Nephron progenitor cell (in vitro differentiated cells): ENCODE measurements around the gene PNO1.

Source experiments
- DNase-seq: peaks from one replicate; pipeline ENCODE4 v3.0.0; 2021
- H3K27ac Mint-ChIP-seq: 2 replicates; pipeline ENCODE4 v1.8.0; 2021; ENCODE audit warnings: mild to moderate bottlenecking, moderate library complexity, mixed read lengths
- H3K27me3 Mint-ChIP-seq: 2 replicates; pipeline ENCODE4 v1.8.0; 2021; ENCODE audit warnings: mild to moderate bottlenecking, low read depth, mixed read lengths; ENCODE audit not compliant: poor library complexity
- H3K36me3 Mint-ChIP-seq: 2 replicates; pipeline ENCODE4 v1.8.0; 2021; ENCODE audit warnings: low read depth, mixed read lengths
- H3K4me1 Mint-ChIP-seq: 2 replicates; pipeline ENCODE4 v1.8.0; 2021; ENCODE audit warnings: mixed read lengths
- H3K4me3 Mint-ChIP-seq: 2 replicates; pipeline ENCODE4 v1.8.0; 2021; ENCODE audit warnings: mild to moderate bottlenecking, moderate library complexity, mixed read lengths
- H3K9me3 Mint-ChIP-seq: 2 replicates; pipeline ENCODE4 v1.8.0; 2021; ENCODE audit warnings: mild to moderate bottlenecking, moderate library complexity, mixed read lengths
- TF ChIP-seq, protein P1 (sequence below): fragments of 200-600 bp; sonication (generic); IDR thresholded peaks from 2 replicates; pipeline ENCODE4 v1.5.0; 2021; ENCODE audit warnings: antibody characterized with exemption

The PNO1 gene

GRCh38 chr2:68163641-68164040 lies 6.0 kb downstream of the PNO1 start:
- DNase-seq, result no peak
- Mint-ChIP-seq H3K27me3 (no peaks in the 10 kb centered on the region), H3K36me3 (peaks cover 74% of the 10 kb centered on the region), H3K9me3 (no peaks in the 10 kb centered on the region), H3K4me3 (no peak overlapping the region), H3K4me1 (peaks cover 17% of the 10 kb centered on the region), H3K27ac (no peak overlapping the region)
- TF ChIP-seq, protein P1, sequence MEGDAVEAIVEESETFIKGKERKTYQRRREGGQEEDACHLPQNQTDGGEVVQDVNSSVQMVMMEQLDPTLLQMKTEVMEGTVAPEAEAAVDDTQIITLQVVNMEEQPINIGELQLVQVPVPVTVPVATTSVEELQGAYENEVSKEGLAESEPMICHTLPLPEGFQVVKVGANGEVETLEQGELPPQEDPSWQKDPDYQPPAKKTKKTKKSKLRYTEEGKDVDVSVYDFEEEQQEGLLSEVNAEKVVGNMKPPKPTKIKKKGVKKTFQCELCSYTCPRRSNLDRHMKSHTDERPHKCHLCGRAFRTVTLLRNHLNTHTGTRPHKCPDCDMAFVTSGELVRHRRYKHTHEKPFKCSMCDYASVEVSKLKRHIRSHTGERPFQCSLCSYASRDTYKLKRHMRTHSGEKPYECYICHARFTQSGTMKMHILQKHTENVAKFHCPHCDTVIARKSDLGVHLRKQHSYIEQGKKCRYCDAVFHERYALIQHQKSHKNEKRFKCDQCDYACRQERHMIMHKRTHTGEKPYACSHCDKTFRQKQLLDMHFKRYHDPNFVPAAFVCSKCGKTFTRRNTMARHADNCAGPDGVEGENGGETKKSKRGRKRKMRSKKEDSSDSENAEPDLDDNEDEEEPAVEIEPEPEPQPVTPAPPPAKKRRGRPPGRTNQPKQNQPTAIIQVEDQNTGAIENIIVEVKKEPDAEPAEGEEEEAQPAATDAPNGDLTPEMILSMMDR, result no peak

DNA sequence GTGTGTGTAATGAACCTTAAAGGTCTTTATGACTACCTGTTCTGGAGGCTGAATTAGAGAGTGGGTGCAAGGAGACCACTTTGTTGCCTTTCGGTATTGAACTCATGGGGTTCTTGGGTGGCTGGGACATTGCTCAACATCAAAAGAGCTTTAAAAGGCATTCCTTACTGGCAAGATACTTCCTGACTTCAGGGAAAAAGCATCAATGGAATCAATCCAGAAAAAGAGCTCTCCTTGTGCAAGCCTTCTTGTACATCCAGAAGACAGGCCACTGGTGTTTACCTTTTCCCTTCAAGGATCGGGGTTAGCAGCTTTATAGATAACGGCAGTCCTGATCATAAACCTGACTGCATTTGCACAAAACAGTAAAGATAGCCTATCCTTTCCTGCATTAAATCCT lies 9.5 kb downstream of the PNO1 start:
- Mint-ChIP-seq H3K4me1 (no peaks in the 10 kb centered on the region), H3K27me3 (no peaks in the 10 kb centered on the region), H3K36me3 (peaks cover 50% of the 10 kb centered on the region), H3K4me3 (no peak overlapping the region), H3K9me3 (no peaks in the 10 kb centered on the region), H3K27ac (no peak overlapping the region)
- TF ChIP-seq, protein P1, result no peak
- no peak for DNase-seq

DNA sequence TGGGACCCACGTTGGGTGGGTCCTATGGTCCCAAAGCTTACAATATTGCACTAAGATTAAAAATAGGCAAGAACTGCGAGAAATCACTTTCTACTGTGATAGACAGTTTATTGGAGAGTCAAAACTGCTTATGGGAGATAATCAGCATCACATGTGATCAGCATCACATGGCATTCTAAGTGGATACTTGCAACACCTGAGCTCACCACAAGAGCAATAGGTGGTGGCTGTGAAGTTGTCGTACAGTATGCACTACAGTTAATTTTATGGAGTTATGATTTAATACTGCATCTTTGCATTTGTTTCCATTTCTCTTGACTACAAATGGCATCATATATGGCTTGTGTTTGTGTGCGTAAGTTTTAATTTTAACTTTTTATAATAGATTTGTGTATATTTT lies 11.6 kb downstream of the PNO1 start:
- no peaks in the 10 kb centered on the region for H3K4me1 Mint-ChIP-seq
- H3K27me3 Mint-ChIP-seq, result no peaks in the 10 kb centered on the region
- no peak overlapping the region for H3K27ac Mint-ChIP-seq
- H3K4me3 Mint-ChIP-seq, result no peak overlapping the region
- no peaks in the 10 kb centered on the region for H3K9me3 Mint-ChIP-seq
- no peak for DNase-seq
- TF ChIP-seq, protein P1, result no peak
- peaks cover 39% of the 10 kb centered on the region for H3K36me3 Mint-ChIP-seq

GRCh38 chr2:68171146-68171545 lies 13.5 kb downstream of the PNO1 start:
- Mint-ChIP-seq H3K9me3 (no peaks in the 10 kb centered on the region), H3K4me1 (no peaks in the 10 kb centered on the region), H3K27ac (no peak overlapping the region), H3K27me3 (no peaks in the 10 kb centered on the region), H3K4me3 (no peak overlapping the region), H3K36me3 (peaks cover 31% of the 10 kb centered on the region)
- TF ChIP-seq, protein P1, result no peak
- DNase-seq, result no peak

- H3K27me3 Mint-ChIP-seq, result no peaks in the 10 kb centered on the region
- H3K27ac Mint-ChIP-seq, result no peak overlapping the region
- H3K4me3 Mint-ChIP-seq, result no peak overlapping the region
- peaks cover 26% of the 10 kb centered on the region for H3K36me3 Mint-ChIP-seq
- DNase-seq, result no peak
- no peaks in the 10 kb centered on the region for H3K9me3 Mint-ChIP-seq
- TF ChIP-seq, protein P1, result no peak
- no peaks in the 10 kb centered on the region for H3K4me1 Mint-ChIP-seq
Observed at GRCh38 chr2:68171684-68172083, 14.0 kb downstream of the PNO1 start.

DNA sequence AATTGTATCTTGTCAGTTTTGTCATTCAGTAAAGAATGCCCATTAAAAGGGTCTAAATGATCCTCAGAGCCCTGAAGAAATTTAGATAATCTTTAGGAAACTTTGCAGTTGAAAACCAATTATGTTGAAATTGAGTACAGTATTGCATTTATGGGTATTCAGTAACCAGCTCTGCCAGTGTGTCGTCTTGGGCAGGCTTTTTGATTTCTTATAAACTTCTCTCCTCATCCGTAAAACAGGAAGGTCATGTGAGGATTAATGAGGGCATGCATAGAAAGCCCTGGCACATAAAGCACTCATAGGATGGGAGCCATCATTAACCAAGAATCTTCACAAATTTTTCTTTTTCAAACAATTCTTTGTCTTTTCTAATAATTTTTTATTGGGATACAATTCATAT lies 14.8 kb downstream of the PNO1 start:
- Mint-ChIP-seq H3K4me3 (no peak overlapping the region), H3K4me1 (no peaks in the 10 kb centered on the region), H3K36me3 (peaks cover 24% of the 10 kb centered on the region), H3K9me3 (no peaks in the 10 kb centered on the region), H3K27me3 (no peaks in the 10 kb centered on the region), H3K27ac (no peak overlapping the region)
- DNase-seq, result no peak
- TF ChIP-seq, protein P1, result no peak
